ENCODE measurements around the gene ZNF511. TPM values are rescaled to one million over a fixed set of nuclear protein-coding genes. Genes with fewer than 3 reads are reported as not detected.
A peak's percentile ranks its signal among the peaks of the same experiment; 100 is the strongest.

The ZNF511 gene
- total and polyA plus RNA-seq, 9 of the 15 experiments (the other 6 are each of a cell fraction or from before 2014, with no cell fraction given), result 0.61 to 69.3 (median 40.1) TPM

DNA sequence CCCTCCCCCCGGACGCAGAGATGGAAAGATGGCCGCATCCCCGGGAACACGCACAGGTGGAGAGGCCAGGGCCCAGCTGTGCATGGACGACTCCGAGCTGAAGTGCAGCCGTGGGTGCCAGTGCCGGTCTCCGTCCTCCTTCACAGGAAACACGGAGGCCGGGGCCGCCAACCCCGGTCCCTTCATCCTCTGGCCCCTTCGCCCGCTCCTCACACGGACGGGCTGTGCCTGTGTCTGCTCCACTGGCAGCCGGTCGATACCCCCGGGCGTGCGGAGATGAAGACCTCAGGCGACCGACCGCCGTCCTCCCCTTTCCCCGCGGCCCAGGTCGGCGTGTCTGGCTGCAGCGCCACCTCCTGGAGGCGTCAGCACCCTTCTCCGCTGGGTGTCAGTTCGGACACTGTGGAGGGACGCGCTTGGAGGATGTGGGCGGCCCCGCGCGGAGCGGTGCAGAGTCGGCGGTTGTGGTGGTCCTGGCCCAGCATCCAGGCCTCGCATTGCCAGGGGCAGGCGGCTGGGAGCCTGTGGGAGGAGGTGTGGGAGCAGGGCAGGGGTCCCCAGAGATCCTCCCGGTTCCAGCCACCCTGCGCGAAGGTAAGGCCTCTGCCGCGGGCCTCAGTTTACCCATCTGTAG, 9.9 kb downstream of the ZNF511 start (continued):
- TF ChIP-seq MYNN (IDR thresholded peaks at IDR 0.05) (no peak), MYNN (CRISPR knock-in tag; IDR thresholded peaks at IDR 0.05) (no peak), MTA3 (IDR thresholded peaks at IDR 0.05; ENCODE audit: borderline replicate concordance) (peak; percentile 54; the same call in 1 of the 2 replicates), FOXJ3 (CRISPR knock-in tag; IDR thresholded peaks at IDR 0.05) (no peak), KDM2B (CRISPR knock-in tag; IDR thresholded peaks at IDR 0.05) (no peak), ZNF124 (CRISPR knock-in tag; IDR thresholded peaks at IDR 0.05) (no peak), HMGN3 (IDR thresholded peaks at IDR 0.05; ENCODE audit: borderline replicate concordance, extremely low read depth, insufficient read length, low read depth, low read length) (no peak), EP300 (IDR thresholded peaks at IDR 0.05; ENCODE audit: low read length) (no peak), DIDO1 (tag; IDR thresholded peaks at IDR 0.05; ENCODE audit: low read depth) (no peak), TAF9B (IDR thresholded peaks at IDR 0.05; ENCODE audit: partially characterized antibody) (no peak), POLR2AphosphoS2 (IDR thresholded peaks at IDR 0.05; ENCODE audit: low read length) (no peak), SRSF9 (IDR thresholded peaks at IDR 0.05; ENCODE audit: borderline replicate concordance, low read depth, low read length) (no peak), ZSCAN29 (IDR thresholded peaks at IDR 0.05) (no peak), MCM2 (IDR thresholded peaks at IDR 0.05; ENCODE audit: low read depth) (no peak), CBFA2T3 (IDR thresholded peaks at IDR 0.05) (no peak), KAT7 (CRISPR knock-in tag; IDR thresholded peaks at IDR 0.05; ENCODE audit: borderline replicate concordance) (no peak), HIVEP1 (CRISPR knock-in tag; IDR thresholded peaks at IDR 0.05) (no peak), TCF7 (IDR thresholded peaks at IDR 0.05; ENCODE audit: borderline replicate concordance) (no peak), NEUROD1 (IDR thresholded peaks at IDR 0.05; ENCODE audit: borderline replicate concordance, low read depth, low read length, partially characterized antibody) (no peak), SMAD1 (IDR thresholded peaks at IDR 0.05; ENCODE audit: low read depth, low read length, partially characterized antibody) (no peak), FOXA1 (IDR thresholded peaks at IDR 0.05; ENCODE audit: borderline replicate concordance) (no peak), WHSC1 (IDR thresholded peaks at IDR 0.05; ENCODE audit: low read length) (no peak), ZNF23 (CRISPR knock-in tag; IDR thresholded peaks at IDR 0.05) (no peak), PHF20 (IDR thresholded peaks at IDR 0.05; ENCODE audit: partially characterized antibody) (peak; percentile 11), IRF2 (CRISPR knock-in tag; IDR thresholded peaks at IDR 0.05) (no peak), SMAD2 (IDR thresholded peaks at IDR 0.05; ENCODE audit: low read depth, low read length) (no peak), CBX3 (IDR thresholded peaks at IDR 0.05; ENCODE audit: borderline replicate concordance in 1 of 2, low read length in 2 of 2) (no peak)
- TF ChIP-seq, protein P1, sequence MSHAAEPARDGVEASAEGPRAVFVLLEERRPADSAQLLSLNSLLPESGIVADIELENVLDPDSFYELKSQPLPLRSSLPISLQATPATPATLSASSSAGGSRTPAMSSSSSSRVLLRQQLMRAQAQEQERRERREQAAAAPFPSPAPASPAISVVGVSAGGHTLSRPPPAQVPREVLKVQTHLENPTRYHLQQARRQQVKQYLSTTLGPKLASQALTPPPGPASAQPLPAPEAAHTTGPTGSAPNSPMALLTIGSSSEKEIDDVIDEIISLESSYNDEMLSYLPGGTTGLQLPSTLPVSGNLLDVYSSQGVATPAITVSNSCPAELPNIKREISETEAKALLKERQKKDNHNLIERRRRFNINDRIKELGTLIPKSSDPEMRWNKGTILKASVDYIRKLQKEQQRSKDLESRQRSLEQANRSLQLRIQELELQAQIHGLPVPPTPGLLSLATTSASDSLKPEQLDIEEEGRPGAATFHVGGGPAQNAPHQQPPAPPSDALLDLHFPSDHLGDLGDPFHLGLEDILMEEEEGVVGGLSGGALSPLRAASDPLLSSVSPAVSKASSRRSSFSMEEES (CRISPR knock-in tag; IDR thresholded peaks at IDR 0.05), result no peak
- TF ChIP-seq, protein P2, sequence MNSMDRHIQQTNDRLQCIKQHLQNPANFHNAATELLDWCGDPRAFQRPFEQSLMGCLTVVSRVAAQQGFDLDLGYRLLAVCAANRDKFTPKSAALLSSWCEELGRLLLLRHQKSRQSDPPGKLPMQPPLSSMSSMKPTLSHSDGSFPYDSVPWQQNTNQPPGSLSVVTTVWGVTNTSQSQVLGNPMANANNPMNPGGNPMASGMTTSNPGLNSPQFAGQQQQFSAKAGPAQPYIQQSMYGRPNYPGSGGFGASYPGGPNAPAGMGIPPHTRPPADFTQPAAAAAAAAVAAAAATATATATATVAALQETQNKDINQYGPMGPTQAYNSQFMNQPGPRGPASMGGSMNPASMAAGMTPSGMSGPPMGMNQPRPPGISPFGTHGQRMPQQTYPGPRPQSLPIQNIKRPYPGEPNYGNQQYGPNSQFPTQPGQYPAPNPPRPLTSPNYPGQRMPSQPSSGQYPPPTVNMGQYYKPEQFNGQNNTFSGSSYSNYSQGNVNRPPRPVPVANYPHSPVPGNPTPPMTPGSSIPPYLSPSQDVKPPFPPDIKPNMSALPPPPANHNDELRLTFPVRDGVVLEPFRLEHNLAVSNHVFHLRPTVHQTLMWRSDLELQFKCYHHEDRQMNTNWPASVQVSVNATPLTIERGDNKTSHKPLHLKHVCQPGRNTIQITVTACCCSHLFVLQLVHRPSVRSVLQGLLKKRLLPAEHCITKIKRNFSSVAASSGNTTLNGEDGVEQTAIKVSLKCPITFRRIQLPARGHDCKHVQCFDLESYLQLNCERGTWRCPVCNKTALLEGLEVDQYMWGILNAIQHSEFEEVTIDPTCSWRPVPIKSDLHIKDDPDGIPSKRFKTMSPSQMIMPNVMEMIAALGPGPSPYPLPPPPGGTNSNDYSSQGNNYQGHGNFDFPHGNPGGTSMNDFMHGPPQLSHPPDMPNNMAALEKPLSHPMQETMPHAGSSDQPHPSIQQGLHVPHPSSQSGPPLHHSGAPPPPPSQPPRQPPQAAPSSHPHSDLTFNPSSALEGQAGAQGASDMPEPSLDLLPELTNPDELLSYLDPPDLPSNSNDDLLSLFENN (IDR thresholded peaks at IDR 0.05; ENCODE audit: low read depth in 2 of 2, low read length in 2 of 2), result no peak

Data from K562 (cell line).